ENCODE data around the gene SAMD4A.

DNA sequence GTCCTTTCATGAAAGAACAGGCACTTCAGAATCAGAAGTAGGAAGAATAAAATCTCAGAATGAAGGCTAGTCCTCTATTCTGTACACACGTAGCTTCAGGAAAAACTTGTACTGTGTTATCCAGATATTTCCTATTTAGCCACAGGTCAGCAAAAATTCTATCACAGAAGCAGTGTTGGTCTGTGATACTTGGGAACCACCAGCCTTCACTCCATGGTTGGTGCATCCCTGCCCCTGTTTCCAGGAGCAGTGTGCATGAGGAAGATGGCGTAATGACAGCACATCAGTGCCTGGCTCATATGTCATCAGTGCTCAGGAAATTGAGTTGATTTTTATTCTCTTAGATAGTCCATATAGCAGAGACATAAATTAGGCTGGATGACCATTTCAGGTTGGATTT lies 87.7 kb downstream of the SAMD4A start:
- TF ChIP-seq, protein P1, sequence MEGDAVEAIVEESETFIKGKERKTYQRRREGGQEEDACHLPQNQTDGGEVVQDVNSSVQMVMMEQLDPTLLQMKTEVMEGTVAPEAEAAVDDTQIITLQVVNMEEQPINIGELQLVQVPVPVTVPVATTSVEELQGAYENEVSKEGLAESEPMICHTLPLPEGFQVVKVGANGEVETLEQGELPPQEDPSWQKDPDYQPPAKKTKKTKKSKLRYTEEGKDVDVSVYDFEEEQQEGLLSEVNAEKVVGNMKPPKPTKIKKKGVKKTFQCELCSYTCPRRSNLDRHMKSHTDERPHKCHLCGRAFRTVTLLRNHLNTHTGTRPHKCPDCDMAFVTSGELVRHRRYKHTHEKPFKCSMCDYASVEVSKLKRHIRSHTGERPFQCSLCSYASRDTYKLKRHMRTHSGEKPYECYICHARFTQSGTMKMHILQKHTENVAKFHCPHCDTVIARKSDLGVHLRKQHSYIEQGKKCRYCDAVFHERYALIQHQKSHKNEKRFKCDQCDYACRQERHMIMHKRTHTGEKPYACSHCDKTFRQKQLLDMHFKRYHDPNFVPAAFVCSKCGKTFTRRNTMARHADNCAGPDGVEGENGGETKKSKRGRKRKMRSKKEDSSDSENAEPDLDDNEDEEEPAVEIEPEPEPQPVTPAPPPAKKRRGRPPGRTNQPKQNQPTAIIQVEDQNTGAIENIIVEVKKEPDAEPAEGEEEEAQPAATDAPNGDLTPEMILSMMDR (conservative IDR thresholded peaks at IDR 0.05; ENCODE audit: low read depth, low read length): no peak
- no peak for TF ChIP-seq EZH2 (IDR thresholded peaks at IDR 0.05; ENCODE audit: borderline replicate concordance, low read depth, low read length, poor library complexity, severe bottlenecking)
